DMS153 (cell line): ENCODE data around the gene MIA.
"Not testable (repeated sequence)": the region's sequence is repeated elsewhere in the genome, so short reads cannot be mapped to it uniquely, and the experiment has no call there.

Experiments used
- DNase-seq: peaks from one replicate; lab custom pipeline; 2025; lab: John Stamatoyannopoulos, UW

Gene MIA

GRCh38 chr19:40822704-40823553 lies 47.6 kb downstream of the MIA start:
- DNase-seq, result not testable (repeated sequence)

GRCh38 chr19:40824916-40825315 lies 49.6 kb downstream of the MIA start:
- DNase-seq, result not testable (repeated sequence)

GRCh38 chr19:40825460-40826095 lies 50.3 kb downstream of the MIA start:
- not testable (repeated sequence) for DNase-seq

GRCh38 chr19:40826312-40826698 lies 51.0 kb downstream of the MIA start:
- not testable (repeated sequence) for DNase-seq

- not testable (repeated sequence) for DNase-seq
Measured at GRCh38 chr19:40826699-40827385, 51.5 kb downstream of the MIA start.
